CMK (cell line): ENCODE data around the gene HJURP.

Source experiments
- DNase-seq: peaks from one replicate; pipeline ENCODE4 v3.0.0-alpha.2; 2010; ENCODE audit warnings: low read depth

HJURP gene

DNA sequence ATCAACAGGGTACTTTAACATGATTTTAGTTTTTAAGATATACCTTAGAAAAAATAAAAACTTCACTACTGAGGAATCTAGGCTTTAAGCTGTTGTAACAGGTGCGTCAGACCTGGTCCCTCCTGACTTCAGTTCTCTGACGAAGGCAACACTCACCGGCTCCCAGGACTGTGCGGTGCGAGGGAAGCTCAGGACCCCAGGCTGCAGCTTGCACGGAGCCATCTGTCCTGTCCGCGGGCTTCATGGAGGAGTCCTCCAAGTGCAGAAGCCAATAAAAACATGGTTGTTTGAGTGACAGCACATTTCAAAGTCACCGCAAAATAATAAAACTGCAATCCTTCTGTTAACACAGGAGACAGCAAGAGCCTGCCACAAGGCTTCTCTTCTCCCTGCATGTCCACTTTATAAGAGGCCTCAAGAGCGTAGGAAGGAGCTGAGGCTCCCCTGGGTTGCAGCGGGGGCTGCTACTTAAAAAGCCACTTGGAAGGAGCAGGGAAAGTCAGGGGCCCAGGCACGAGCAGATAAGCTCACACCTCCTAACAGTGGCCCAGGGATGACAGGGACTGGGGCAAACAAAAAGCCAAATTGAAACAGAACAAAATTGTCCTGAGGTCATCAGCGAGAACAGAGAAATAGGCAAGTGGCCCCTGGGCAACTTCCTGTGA lies 4.6 kb downstream of the HJURP start:
- DNase-seq: no peak

DNA sequence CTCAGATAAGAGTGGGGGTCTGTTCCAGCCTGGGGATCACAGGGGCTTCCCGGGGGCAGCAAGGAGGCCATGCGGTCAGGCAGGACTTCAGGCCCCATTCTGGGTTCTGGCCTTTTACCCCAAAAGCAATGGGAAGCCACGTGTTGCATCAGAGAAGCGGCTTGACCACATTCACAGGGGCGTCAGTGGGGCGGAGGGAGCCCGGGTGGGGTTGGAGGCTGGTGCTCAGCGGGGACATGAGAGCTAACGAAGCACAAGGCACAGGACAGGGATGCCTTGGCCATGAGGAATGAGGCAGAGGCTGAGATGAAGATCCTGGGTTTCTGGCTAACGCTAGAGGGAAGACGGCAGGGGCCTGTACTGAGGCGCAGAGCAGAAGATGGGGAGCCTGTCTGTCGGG lies 6.1 kb downstream of the HJURP start:
- no peak for DNase-seq

DNA sequence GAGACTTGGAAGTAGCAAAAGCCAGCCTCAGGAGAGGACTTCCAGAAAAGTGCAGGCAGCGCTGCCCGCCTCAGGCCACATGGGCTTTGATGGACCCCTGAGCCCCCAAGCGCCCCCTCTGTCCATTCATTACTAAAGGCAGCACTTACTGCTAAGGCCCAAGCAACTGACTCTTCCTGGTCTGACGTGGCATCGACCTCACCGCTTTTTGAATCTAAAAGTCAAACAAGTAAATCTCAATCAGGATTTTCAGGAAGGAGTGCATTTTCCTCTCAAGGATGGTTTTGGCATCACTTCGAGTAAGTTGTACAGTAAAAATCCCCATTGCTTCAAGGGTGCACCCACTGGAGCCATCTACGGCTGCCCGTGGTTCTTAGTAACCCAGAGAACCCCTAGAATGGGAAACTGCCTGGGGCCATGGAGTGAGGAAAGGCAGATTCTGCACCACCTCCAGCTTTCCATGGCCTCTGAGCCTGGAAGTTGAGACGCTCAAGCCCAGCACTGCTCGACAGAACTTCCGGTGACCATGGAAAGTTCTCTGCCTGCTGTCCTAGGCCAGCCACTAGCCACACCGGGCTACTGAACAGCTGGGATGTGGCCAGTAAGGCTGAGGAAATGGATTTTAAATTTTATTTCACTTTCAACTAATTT lies 7.0 kb downstream of the HJURP start:
- DNase-seq: no peak

DNA sequence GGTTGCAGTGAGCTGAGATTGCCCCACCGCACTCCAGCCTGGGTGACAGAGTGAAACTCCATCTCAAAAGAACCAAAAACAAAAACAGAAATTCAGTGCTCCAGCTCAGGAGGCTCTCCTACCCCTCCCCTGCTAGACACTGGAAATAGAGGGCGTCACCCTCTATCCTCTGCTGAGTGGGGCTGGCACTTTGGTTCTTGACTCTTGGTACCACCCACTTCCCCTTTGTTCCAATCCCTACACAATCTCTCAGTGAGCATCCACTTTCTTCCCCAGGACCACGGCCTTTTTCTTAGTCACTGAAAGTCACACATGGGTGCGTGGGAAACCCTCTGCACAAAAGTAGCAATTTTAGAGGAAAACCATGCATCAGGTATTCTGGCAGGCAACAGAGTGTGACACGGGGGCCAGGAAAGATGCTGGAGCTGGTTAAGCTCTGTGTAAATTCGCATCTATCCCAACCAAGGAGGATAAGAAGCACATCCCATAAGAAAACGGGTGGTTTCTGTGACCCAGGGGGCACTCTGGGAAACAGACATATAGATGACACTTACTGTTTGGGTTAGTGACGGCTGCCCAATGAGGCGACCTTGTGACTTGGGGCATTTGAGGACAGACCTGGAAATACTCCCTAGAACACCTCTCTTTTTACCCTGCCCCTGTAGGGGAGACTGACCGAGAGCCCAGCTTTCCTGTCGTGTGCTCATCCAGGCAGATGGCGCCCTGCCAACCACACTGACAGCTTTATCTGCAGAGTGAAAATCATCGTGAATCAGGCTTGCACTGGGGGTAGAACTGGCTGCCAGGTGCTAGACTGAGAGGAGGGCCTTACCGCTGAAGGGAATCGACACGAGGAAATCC lies 7.7 kb downstream of the HJURP start:
- no peak for DNase-seq

GRCh38 chr2:233845301-233846060 lies 8.9 kb downstream of the HJURP start:
- DNase-seq: no peak

GRCh38 chr2:233844836-233845235 lies 9.5 kb downstream of the HJURP start:
- no peak for DNase-seq

DNA sequence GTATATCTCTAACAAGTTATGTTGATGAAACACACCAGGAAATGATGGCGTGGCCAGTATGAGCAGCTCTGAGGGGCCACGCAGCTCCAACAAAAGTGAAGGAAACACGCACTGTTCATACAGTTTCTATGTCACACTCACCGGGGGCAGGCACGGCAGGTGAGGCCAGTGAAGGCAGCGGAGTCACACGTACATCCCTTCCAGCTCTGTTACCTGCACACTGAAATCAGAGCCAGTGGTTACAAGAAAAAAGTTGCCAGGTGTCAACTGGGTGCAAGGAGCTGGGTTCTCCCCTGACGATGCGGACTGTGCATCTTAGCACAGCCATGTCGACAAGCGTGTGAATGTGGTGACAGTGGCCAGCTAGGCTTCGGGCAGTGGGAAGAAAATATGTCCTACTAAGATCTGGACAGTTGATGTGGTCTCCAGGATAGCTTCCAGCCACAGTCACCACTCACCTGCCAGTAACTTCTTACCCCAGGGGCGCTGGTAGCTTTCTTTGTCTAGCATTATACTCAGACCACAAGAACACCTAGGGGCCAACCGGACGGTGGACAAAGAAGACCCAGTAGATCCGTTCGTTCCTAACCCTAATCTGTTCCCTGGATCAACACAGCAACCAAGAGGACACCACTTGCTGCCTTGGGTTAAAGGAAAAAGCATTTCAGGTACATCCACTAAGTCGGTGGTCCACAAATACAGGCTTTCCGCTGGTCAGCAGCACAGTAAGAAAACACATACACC lies 10.1 kb downstream of the HJURP start:
- no peak for DNase-seq

DNA sequence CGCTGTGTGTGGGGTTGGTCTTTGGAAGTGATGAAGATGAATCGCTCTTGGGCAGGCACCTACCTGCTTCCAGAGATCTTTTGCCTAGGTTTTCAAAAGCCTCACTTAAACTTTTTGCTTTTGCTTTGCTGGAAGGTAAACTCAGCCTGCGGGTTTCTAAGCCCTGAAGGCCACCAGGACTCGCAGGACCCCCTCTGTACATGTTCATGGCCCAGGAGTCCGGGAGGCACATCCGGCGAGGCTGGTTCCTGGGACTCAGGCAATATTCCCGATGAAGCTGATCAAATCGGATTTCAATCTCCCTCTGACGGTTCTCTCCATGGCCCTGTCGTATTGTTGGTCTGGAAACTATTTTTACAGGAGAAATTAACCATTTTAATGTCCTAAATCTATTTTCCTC lies 13.2 kb downstream of the HJURP start:
- no peak for DNase-seq

DNA sequence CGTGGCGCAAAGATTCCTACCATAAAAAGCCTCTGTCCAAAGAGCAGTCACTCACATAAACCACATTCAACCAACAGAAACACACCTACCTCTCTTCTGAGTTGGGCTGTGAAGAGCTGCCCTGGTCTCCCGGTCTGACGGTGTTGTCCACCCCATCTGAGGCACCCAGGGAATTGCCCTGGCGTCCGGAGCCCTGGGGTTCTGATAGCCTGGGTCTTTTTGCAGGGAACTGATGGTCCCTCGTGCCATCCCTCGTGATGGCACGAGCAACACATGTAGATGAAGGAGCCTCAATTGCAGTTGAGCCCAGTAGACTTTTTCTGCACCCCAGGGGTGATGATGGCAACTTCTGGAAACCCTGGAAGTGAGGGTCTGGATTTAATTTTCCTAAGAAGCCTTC lies 13.8 kb downstream of the HJURP start:
- no peak for DNase-seq

GRCh38 chr2:233839447-233839820 lies 14.9 kb downstream of the HJURP start:
- no peak for DNase-seq

DNA sequence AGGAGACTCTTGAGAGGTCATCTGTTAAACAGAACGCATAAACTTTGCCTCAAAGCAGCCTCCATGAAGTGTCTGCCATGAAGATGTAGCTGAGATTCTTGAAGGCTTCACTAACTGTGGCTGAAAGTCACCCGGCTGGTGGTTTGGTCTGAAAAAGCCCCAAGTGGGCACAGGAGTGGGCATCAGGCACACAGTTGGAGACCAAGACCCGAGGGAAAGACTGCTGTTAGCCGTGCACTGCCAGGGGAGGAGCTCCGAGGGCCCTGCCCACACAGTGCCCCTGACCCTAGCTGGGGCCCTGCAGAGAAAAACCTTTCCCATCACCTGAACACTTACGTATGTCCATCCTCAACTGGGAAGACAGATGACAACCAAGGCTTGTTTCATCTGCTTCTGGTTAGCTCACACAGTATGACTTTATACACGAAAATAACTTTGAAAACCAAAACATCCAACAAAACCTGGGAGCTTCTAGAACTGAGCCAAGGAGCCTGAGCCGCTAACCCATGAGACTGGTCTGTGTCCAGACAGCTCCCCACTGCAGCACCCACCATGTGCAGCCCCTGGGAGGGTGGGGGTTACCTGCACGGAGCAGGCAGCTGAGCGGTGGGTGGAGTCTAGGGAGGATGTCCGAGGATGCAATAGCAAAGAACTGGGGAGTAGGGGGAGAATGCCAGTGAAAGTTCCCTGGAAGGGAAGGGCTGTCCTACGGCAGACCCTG lies 15.4 kb downstream of the HJURP start:
- DNase-seq: no peak

DNA sequence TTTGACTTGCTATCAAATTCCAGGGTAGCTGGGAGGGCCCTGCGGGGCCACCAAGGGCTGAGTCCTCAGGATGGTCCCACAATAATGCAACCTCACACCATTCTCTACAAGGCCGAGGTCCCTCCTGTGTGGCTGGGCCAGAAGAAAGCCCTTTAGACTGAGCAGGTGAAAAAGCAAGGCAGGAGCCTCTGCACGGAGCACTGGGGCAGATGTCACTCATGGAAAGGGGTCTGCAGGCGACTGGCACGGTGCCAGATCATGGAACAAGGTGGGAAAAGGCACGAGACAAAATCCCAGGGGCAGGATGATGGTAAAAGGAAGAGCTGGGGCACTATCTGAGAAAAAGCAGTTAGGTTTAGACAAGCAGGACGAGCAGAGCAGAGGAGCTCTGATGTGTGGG lies 16.1 kb downstream of the HJURP start:
- DNase-seq: no peak

DNA sequence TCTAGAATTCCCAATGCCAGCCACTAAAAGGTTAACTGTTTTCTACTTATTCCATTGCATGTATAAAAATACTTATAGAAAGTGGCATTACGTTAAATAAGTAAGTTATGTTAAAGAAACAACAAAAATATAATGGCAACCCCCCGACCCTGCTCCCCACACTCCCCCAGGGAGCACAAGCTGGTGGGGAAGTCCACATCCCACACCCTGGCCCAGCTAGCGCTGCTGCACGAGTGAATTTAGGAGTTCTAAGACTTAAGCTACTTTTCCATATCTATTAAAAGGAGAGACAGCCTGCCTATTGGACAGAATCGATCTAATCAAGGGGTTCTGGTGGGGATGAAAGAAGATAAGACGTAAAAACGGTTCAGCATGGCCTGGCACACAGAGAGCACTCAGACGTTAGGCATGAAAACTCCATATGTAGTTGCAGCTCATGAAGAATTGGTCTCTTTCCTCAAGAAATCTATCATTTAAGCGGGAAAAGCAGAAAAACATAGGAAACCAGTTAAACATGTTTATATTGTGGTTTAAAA lies 16.6 kb downstream of the HJURP start:
- DNase-seq: no peak

DNA sequence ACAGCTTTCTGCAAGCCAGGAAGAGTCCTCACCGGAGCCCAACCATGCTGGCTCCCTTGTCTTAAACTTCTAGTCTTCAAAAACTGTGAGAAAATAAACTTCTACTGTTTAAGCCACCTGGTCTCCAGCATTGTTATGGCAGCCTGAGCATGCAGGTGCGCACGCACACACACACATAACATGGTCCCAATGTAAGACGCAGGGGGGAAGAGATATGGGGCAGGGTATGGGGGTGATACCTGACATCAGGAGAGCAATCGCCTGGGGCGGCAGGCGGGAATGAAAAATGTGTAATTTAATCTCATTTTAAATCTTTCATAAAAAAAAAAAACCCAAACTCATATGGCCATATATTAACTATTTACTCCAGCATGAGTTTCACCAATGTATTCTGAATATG lies 18.0 kb downstream of the HJURP start:
- DNase-seq: no peak

DNA sequence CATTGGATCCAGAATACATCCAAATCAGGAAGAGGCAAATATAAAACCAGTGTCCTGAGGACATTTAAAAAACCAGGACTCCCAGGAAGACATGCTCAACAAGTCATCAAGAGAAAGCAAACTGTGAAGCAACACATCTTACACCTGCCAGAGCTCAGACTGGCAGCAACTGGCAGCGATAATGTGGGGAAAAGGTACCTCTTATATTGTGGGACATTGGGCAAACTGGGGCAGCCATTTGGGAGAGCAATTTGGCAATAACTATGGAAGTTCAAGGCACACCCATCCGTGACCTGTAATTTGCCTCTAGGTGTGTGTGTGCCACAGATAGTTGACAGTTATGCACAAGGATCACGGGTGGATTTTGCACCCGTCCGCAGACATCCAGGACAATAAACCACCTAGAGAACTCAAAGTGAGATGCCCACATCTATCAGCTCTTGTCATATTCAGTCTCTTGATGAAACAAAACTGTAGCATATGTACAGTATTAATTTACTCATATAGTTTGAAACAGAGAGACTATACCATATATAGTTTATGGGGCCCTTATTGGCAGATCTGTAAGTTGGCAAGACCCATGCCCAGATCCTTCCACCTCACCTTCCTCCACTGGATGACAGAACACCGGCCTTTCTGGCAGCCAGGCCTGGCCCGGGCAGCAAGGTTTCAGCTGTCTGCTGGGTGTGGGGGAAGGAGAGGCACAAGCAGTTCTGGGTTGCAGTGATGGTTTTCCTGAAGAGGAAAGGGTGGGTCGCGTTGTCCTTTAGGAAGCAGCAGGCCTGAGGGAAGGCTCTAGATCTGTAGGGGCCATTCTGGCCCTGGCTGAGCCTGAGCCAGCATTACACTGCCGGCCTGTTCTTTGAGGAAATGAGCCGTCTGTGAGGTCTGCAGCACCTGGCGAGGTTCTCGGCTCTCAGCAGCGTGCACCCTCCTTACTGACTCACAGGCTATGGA lies 18.8 kb downstream of the HJURP start:
- no peak for DNase-seq

DNA sequence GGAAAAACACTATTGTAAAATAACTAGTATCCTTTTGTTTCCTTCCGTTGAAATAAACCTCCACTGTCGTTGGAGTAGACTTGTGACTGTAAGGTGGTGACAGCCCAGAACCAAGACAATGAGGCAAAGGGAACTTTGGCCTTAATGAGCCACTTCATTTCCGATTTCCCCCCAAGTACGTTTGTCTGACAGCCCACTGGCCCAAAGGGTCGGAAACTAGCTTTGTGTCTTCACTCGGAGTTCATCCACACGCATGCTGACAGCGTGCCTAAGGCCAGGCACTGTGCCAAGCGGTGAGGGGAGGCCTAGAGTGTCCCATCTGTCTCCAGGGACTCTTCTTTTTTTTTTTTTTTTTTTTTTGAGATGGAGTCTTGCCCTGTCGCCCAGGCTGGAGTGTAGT lies 21.0 kb downstream of the HJURP start:
- no peak for DNase-seq

DNA sequence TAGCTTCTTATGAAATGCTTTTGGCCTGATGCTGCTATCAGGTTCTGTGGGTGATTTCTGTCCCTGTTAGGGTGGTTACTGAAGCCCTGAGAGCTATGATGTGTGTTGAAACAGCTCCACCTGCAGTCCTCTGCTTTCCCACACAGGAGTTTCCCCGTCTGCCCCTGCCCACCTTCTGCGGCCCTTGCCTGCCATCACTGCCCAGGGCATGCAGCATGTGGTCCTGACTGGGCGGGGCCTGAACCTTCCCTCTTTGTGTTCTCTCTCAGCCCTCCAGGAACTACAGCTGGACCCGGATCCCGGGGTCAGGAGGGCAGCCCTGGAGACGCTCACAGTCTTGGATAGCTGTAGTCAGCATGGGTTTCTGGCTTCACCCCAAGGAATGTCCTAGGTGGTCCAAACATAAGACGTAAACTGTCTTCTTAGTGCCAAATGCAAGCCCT lies 21.4 kb downstream of the HJURP start:
- no peak for DNase-seq

- DNase-seq: no peak
Measured at GRCh38 chr2:233832414-233832813, 21.9 kb downstream of the HJURP start.

DNA sequence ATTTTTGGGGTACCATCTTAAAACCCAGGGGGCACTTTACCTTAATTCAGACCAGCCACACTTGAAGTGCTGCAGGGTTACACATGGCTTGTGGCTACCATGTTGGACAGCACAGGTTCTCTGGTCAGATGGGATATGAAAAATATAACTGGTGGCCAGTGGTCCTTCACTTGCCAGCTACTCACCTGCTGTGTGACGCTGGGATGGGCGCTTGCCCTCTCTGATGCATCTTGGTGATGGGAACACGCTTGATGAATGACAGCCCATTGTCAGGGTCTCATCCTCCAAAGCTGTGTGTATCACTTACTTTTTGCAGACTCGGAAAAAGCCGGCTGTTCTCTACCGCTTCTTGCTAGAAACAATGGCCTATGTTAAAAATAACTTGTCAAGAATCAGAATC lies 22.5 kb downstream of the HJURP start:
- no peak for DNase-seq
